Uterus (tissue), 2 donors: Measurements from ENCODE around the gene NHEJ1.

Experiments used
- CTCF ChIP-seq, 4 experiments: fragments of 200-600 bp in 2 of 4; fragments of 450-650 bp in 2 of 4; sonication (generic) in 2 of 4; IDR thresholded peaks; one replicate each; pipeline ENCODE4 v1.5.1; 2016 to 2019; ENCODE audit warnings: antibody characterized with exemption in 4 of 4, mild to moderate bottlenecking in 2 of 4, moderate library complexity in 1 of 4
- POLR2A ChIP-seq, 2 donors: fragments of 450-650 bp; IDR thresholded peaks; one replicate each; pipeline ENCODE4 v1.6.1; 2016; ENCODE audit warnings: antibody characterized with exemption in 2 of 2, mild to moderate bottlenecking in 1 of 2, moderate library complexity in 1 of 2

- TF ChIP-seq CTCF (IDR thresholded peaks at IDR 0.05) (no peak), POLR2A (IDR thresholded peaks at IDR 0.05) (no peak)
These were observed 4.7 kb upstream of the NHEJ1 start for GRCh38 chr2:219165058-219165911.
